OCI-LY3 (cell line): ENCODE data around the gene ACTR1A.

Source experiments
- H2AFZ ChIP-seq: fragments of 200-600, 300-600 bp; shearing (Covaris generic); 2 replicates; pipeline ENCODE4 v1.6.0; 2014; ENCODE audit warnings: antibody characterized with exemption, low read depth, low read length
- H3K27ac ChIP-seq: fragments of 200-600, 300-600 bp; sonication (generic); 2 replicates; pipeline ENCODE4 v1.5.1; 2014; ENCODE audit warnings: mild to moderate bottlenecking, low read length, moderate library complexity, mixed read lengths
- H3K27me3 ChIP-seq: fragments of 200-600, 300-600 bp; sonication (generic); 2 replicates; pipeline ENCODE4 v1.6.1; 2014; ENCODE audit warnings: low read depth, low read length, mixed read lengths
- H3K36me3 ChIP-seq: fragments of 200-600, 300-600 bp; sonication (generic); replicated peaks from 2 replicates; pipeline ENCODE3; 2014; ENCODE audit warnings: low read depth, low read length, mixed read lengths
- H3K4me1 ChIP-seq: fragments of 300-600, 200-600 bp; sonication (generic); 2 replicates; pipeline ENCODE4 v1.6.1; 2014; ENCODE audit warnings: low read length, mixed read lengths
- H3K4me2 ChIP-seq: fragments of 200-600, 300-600 bp; sonication (generic); 2 replicates; pipeline ENCODE4 v1.6.1; 2014; ENCODE audit warnings: low read length, mixed read lengths
- H3K4me3 ChIP-seq: fragments of 300-600, 200-600 bp; sonication (generic); 2 replicates; pipeline ENCODE4 v1.5.1; 2014; ENCODE audit warnings: antibody characterized with exemption, mild to moderate bottlenecking, low read length, moderate library complexity
- H3K79me2 ChIP-seq: fragments of 300-600, 200-600 bp; shearing (Covaris generic); 2 replicates; pipeline ENCODE4 v1.6.1; 2014; ENCODE audit warnings: mild to moderate bottlenecking, low read length, mixed read lengths
- H3K9ac ChIP-seq: fragments of 300-600, 200-600 bp; shearing (Covaris generic); 2 replicates; pipeline ENCODE4 v1.6.0; 2014; ENCODE audit warnings: mild to moderate bottlenecking, low read length, moderate library complexity
- H3K9me3 ChIP-seq: fragments of 200-600, 300-600 bp; shearing (Covaris generic); 2 replicates; pipeline ENCODE4 v1.6.1; 2014; ENCODE audit warnings: low read length, mixed read lengths; ENCODE audit not compliant: insufficient read depth
- H4K20me1 ChIP-seq: fragments of 200-600, 300-600 bp; sonication (generic); 2 replicates; pipeline ENCODE4 v1.6.1; 2016; ENCODE audit warnings: low read length, mixed read lengths; ENCODE audit not compliant: insufficient read depth
- CTCF ChIP-seq: fragments of 200-600, 300-600 bp; sonication (generic); IDR thresholded peaks from 2 replicates; pipeline ENCODE4 v1.5.1; 2014; ENCODE audit warnings: antibody characterized with exemption, low read length, low read depth
- EZH2phosphoT487 ChIP-seq: fragments of 200-600 bp; shearing (Covaris generic); IDR thresholded peaks from 2 replicates; pipeline ENCODE4 v1.6.1; 2018; ENCODE audit warnings: antibody characterized with exemption, mixed run types, low read depth

The ACTR1A gene

GRCh38 chr10:102499356-102499755 lies 3.2 kb downstream of the ACTR1A start:
- Histone ChIP-seq H3K79me2 (peaks cover 54% of the 10 kb centered on the region), H3K9ac (no peak overlapping the region), H3K4me1 (peaks cover 5% of the 10 kb centered on the region), H3K9me3 (no peaks in the 10 kb centered on the region), H3K27me3 (no peaks in the 10 kb centered on the region), H3K27ac (no peak overlapping the region), H3K4me3 (no peak overlapping the region), H3K4me2 (no peak overlapping the region), H4K20me1 (peaks cover 7% of the 10 kb centered on the region), H2AFZ (no peak overlapping the region), H3K36me3 (no peaks in the 10 kb centered on the region)
- TF ChIP-seq EZH2phosphoT487 (no peak), CTCF (no peak)

GRCh38 chr10:102497545-102497944 lies 5.0 kb downstream of the ACTR1A start:
- Histone ChIP-seq H3K4me3 (no peak overlapping the region), H3K4me1 (peaks cover 5% of the 10 kb centered on the region), H4K20me1 (peaks cover 7% of the 10 kb centered on the region), H3K27ac (no peak overlapping the region), H3K9ac (no peak overlapping the region), H3K4me2 (no peak overlapping the region), H3K27me3 (no peaks in the 10 kb centered on the region), H3K36me3 (no peaks in the 10 kb centered on the region), H3K9me3 (no peaks in the 10 kb centered on the region), H3K79me2 (peaks cover 56% of the 10 kb centered on the region), H2AFZ (no peak overlapping the region)
- no peak for TF ChIP-seq EZH2phosphoT487
- TF ChIP-seq CTCF, result no peak

- TF ChIP-seq EZH2phosphoT487 (no peak), CTCF (no peak)
- H3K79me2 ChIP-seq, result peaks cover 33% of the 10 kb centered on the region
- no peak overlapping the region for H3K9ac ChIP-seq
- no peaks in the 10 kb centered on the region for H3K4me1 ChIP-seq
- H4K20me1 ChIP-seq, result no peaks in the 10 kb centered on the region; the same call in 1 of the 2 replicates
- H3K27me3 ChIP-seq, result no peaks in the 10 kb centered on the region
- H3K4me2 ChIP-seq, result no peak overlapping the region
- no peaks in the 10 kb centered on the region for H3K9me3 ChIP-seq
- H2AFZ ChIP-seq, result no peak overlapping the region
- H3K27ac ChIP-seq, result no peak overlapping the region
- H3K4me3 ChIP-seq, result no peak overlapping the region
- H3K36me3 ChIP-seq, result peaks cover 2% of the 10 kb centered on the region
These were observed 8.7 kb downstream of the ACTR1A start for GRCh38 chr10:102493771-102494170.

GRCh38 chr10:102492983-102493382 lies 9.5 kb downstream of the ACTR1A start:
- no peak for TF ChIP-seq EZH2phosphoT487
- TF ChIP-seq CTCF, result no peak
- H3K79me2 ChIP-seq, result peaks cover 27% of the 10 kb centered on the region
- H4K20me1 ChIP-seq, result no peaks in the 10 kb centered on the region; the same call in 1 of the 2 replicates

More at GRCh38 chr10:102492983-102493382, 9.5 kb downstream of the ACTR1A start:
- Histone ChIP-seq H3K4me3 (no peak overlapping the region), H3K9me3 (no peaks in the 10 kb centered on the region), H3K36me3 (peaks cover 8% of the 10 kb centered on the region), H3K27me3 (no peaks in the 10 kb centered on the region), H2AFZ (no peak overlapping the region), H3K9ac (no peak overlapping the region), H3K27ac (no peak overlapping the region), H3K4me1 (no peaks in the 10 kb centered on the region), H3K4me2 (no peak overlapping the region)
